A673 (cell line): Measurements from ENCODE around the gene STEAP4. TPM values are rescaled to one million over a fixed set of nuclear protein-coding genes. Genes with fewer than 3 reads are reported as not detected.

ENCODE experiments used
- BruUV-seq: library from RNA; stranded (reverse); fragments of 400-500 nt; replicated peaks from 2 replicates; lab custom pipeline; 2021; lab: Mats Ljungman, UMichigan
- CTCF ChIA-PET: fragments of 300-600 bp; sonication (Branson Sonifier 250); formaldehyde crosslinking; loops from one replicate; lab custom pipeline; 2022; ENCODE audit warnings: antibody characterized with exemption; lab: Charles Lee
- POLR2A ChIA-PET: fragments of 300-600 bp; sonication (Branson Sonifier 250); formaldehyde crosslinking; loops from one replicate; lab custom pipeline; 2022; ENCODE audit warnings: antibody characterized with exemption; ENCODE audit not compliant: low non-redundant PET; lab: Charles Lee
- DNase-seq: peaks from one replicate; pipeline ENCODE4 v3.0.0-alpha.2; 2015; ENCODE audit warnings: low spot score
- H3K27ac ChIP-seq: fragments of 200-600 bp; sonication (generic); 2 replicates; pipeline ENCODE4 v1.5.1; 2016; ENCODE audit warnings: mixed run types, low read depth, mild to moderate bottlenecking, mixed read lengths, antibody characterized with exemption, low read length; ENCODE audit not compliant: poor library complexity, severe bottlenecking
- H3K27me3 ChIP-seq: fragments of 200-600 bp; sonication (generic); replicated peaks from 2 replicates; pipeline ENCODE4 v1.6.1; 2017; ENCODE audit warnings: mixed run types, low read depth, mild to moderate bottlenecking, mixed read lengths, antibody characterized with exemption, low read length; ENCODE audit not compliant: insufficient read depth, poor library complexity
- H3K36me3 ChIP-seq: fragments of 200-600 bp; sonication (generic); 2 replicates; pipeline ENCODE4 v1.6.1; 2016; ENCODE audit warnings: mixed run types, mild to moderate bottlenecking, mixed read lengths, antibody characterized with exemption, low read length; ENCODE audit not compliant: insufficient read depth, poor library complexity, severe bottlenecking
- H3K4me1 ChIP-seq: fragments of 200-600 bp; sonication (generic); 2 replicates; pipeline ENCODE4 v1.6.1; 2017; ENCODE audit warnings: mixed run types, mild to moderate bottlenecking, mixed read lengths, antibody characterized with exemption, low read length; ENCODE audit not compliant: insufficient read depth, poor library complexity, severe bottlenecking
- H3K4me3 ChIP-seq: fragments of 200-600 bp; sonication (generic); 2 replicates; pipeline ENCODE4 v1.5.1; 2016; ENCODE audit warnings: low read depth, mixed run types, mild to moderate bottlenecking, mixed read lengths, low read length; ENCODE audit not compliant: poor library complexity, severe bottlenecking
- H3K9me3 ChIP-seq: fragments of 200-600 bp; sonication (generic); 2 replicates; pipeline ENCODE4 v1.6.1; 2016; ENCODE audit warnings: mixed run types, low read depth, mild to moderate bottlenecking, mixed read lengths, antibody characterized with exemption, low read length; ENCODE audit not compliant: poor library complexity, severe bottlenecking
- EZH2 ChIP-seq: fragments of 200-600 bp; sonication (generic); IDR thresholded peaks from 2 replicates; pipeline ENCODE4 v1.6.1; 2017; ENCODE audit warnings: borderline replicate concordance, low read depth, mild to moderate bottlenecking, mixed read lengths, antibody characterized with exemption, low read length; ENCODE audit not compliant: poor library complexity, severe bottlenecking
- intact Hi-C: fragments of 100-400 bp; cut with micrococcal nuclease; formaldehyde crosslinking; loops from one replicate; pipeline ENCODE4 v1.10.0; 2022; ENCODE audit not compliant: unreplicated experiment
- total RNA-seq: library from RNA; stranded (reverse); gene quantifications from 2 replicates; pipeline ENCODE4 v1.2.3, GENCODE V29; 2021
- TF ChIP-seq, protein P1 (sequence below): fragments of 300-800, 200-600 bp; sonication (generic); conservative IDR thresholded peaks from 2 replicates; pipeline ENCODE4 v1.5.1; 2017; ENCODE audit warnings: low read depth, mild to moderate bottlenecking, antibody characterized with exemption, low read length, moderate library complexity, mixed read lengths

STEAP4 gene
- total RNA-seq, 1 experiment from 2014 or later: not detected

DNA sequence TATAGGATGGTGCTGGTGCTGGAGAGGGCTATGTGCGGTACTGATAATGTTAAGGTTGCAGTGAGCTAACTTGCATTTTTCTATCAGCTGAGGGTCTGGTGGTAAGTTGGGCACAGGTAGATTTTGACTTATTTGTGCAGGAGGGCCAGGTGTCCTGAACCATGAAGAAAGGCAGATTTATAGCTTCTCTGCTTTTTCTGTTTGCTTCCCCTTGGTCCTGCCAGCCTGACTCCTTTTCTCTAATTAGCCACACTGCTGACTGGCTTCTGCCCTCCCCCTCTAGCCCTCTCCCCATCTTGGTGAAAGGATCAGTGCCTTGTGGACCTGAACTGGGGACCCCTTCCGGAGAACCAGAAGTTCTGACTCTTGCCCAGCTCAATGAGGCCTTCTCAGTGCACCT lies 40.8 kb upstream of the STEAP4 start:
- TF ChIP-seq EZH2: no peak
- TF ChIP-seq, protein P1, sequence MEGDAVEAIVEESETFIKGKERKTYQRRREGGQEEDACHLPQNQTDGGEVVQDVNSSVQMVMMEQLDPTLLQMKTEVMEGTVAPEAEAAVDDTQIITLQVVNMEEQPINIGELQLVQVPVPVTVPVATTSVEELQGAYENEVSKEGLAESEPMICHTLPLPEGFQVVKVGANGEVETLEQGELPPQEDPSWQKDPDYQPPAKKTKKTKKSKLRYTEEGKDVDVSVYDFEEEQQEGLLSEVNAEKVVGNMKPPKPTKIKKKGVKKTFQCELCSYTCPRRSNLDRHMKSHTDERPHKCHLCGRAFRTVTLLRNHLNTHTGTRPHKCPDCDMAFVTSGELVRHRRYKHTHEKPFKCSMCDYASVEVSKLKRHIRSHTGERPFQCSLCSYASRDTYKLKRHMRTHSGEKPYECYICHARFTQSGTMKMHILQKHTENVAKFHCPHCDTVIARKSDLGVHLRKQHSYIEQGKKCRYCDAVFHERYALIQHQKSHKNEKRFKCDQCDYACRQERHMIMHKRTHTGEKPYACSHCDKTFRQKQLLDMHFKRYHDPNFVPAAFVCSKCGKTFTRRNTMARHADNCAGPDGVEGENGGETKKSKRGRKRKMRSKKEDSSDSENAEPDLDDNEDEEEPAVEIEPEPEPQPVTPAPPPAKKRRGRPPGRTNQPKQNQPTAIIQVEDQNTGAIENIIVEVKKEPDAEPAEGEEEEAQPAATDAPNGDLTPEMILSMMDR: no peak
- Histone ChIP-seq H3K4me1 (no peaks in the 10 kb centered on the region), H3K9me3 (no peaks in the 10 kb centered on the region), H3K27ac (no peak overlapping the region), H3K27me3 (peaks cover 18% of the 10 kb centered on the region), H3K36me3 (no peaks in the 10 kb centered on the region), H3K4me3 (no peak overlapping the region)
- DNase-seq: no peak
- intact Hi-C loops: no loop called here
- no TSS peak for BruUV-seq
- POLR2A ChIA-PET: no interaction called here
- CTCF ChIA-PET: no interaction called here

DNA sequence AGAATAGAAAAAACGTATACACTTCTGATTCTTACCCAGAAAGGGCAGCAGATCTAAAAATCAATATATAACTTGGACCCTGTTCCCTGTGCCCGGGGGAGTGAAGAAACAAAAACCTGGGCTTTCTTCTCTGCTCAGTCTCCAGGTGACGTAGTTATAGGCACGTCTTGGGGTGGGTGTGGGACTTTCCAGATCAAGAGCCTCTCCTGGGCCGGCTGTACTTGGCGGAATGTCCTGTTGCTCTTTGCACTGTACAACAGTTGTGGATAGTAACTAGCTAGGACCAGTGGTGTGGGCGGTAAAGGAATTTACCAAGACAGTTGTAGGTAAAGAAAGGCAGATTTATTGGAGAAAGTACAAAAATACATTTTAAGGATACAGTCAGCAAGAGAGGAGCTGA lies 40.4 kb upstream of the STEAP4 start:
- no peaks in the 10 kb centered on the region for H3K4me1 ChIP-seq
- ChIA-PET CTCF (no interaction called here), POLR2A (no interaction called here)
- no peak overlapping the region for H3K4me3 ChIP-seq
- H3K27me3 ChIP-seq: peaks cover 16% of the 10 kb centered on the region
- no peak overlapping the region for H3K27ac ChIP-seq
- H3K36me3 ChIP-seq: no peaks in the 10 kb centered on the region
- no peaks in the 10 kb centered on the region for H3K9me3 ChIP-seq
- no TSS peak for BruUV-seq
- TF ChIP-seq EZH2: no peak
- TF ChIP-seq, protein P1: no peak
- DNase-seq: no peak
- intact Hi-C loops: no loop called here

DNA sequence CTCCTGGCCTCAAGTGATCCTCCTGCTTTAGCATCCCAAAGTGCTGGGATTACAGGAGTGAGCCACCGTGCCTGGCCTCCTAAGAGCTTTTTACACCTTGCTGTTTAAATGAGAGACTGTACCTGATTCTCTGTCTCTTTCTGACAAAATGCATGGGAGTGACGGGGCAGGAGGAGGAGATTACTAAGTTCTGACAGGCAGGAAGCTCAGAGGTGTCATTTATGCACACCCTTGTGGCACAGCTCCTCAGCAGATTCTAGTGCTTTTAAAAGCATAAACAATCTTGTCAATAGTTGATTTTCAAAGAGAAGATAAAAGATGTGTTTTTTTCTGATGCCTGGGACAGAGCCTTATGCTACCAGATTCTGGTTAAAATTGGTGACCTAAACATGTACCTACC lies 39.7 kb upstream of the STEAP4 start:
- ChIA-PET POLR2A (no interaction called here), CTCF (no interaction called here)
- BruUV-seq: no TSS peak
- no peak for DNase-seq
- peaks cover 18% of the 10 kb centered on the region for H3K27me3 ChIP-seq
- H3K27ac ChIP-seq: no peak overlapping the region
- no peaks in the 10 kb centered on the region for H3K4me1 ChIP-seq
- H3K4me3 ChIP-seq: no peak overlapping the region
- no peaks in the 10 kb centered on the region for H3K36me3 ChIP-seq
- intact Hi-C loops: no loop called here
- no peaks in the 10 kb centered on the region for H3K9me3 ChIP-seq
- TF ChIP-seq, protein P1: no peak
- TF ChIP-seq EZH2: no peak
